MM.1S (cell line): ENCODE results near the gene GLI1.

Experiments
- DNase-seq: peaks from one replicate; pipeline ENCODE4 v3.0.0-alpha.2; 2015
- H2AFZ ChIP-seq: fragments of 300-600 bp; sonication (generic); 2 replicates; pipeline ENCODE4 v1.6.0; 2016; ENCODE audit warnings: antibody characterized with exemption, low read length
- H3F3A ChIP-seq: fragments of 300-600 bp; sonication (generic); 2 replicates; pipeline ENCODE4 v1.6.1; 2016; ENCODE audit warnings: mild to moderate bottlenecking, antibody characterized with exemption, low read length, moderate library complexity, mixed read lengths; ENCODE audit not compliant: insufficient read depth
- H3K27ac ChIP-seq: fragments of 300-600 bp; sonication (generic); 2 replicates; pipeline ENCODE4 v1.5.1; 2016; ENCODE audit warnings: mild to moderate bottlenecking, low read length
- H3K27me3 ChIP-seq: fragments of 300-600 bp; sonication (generic); replicated peaks from 2 replicates; pipeline ENCODE4 v1.6.0; 2016; ENCODE audit warnings: low read length; ENCODE audit not compliant: insufficient read depth
- H3K36me3 ChIP-seq: fragments of 300-600 bp; sonication (generic); replicated peaks from 2 replicates; pipeline ENCODE4 v1.6.1; 2016; ENCODE audit warnings: mild to moderate bottlenecking, low read length, mixed read lengths; ENCODE audit not compliant: insufficient read depth
- H3K4me1 ChIP-seq: fragments of 300-600 bp; sonication (generic); 2 replicates; pipeline ENCODE4 v1.6.1; 2016; ENCODE audit warnings: low read length, mixed read lengths
- H3K4me2 ChIP-seq: fragments of 300-600 bp; sonication (generic); 2 replicates; pipeline ENCODE4 v1.6.0; 2016; ENCODE audit warnings: low read depth, low read length
- H3K4me3 ChIP-seq: fragments of 300-600 bp; sonication (generic); 2 replicates; pipeline ENCODE4 v1.5.1; 2016; ENCODE audit warnings: low read length, mixed read lengths
- H3K79me2 ChIP-seq: fragments of 300-600 bp; sonication (generic); 2 replicates; pipeline ENCODE4 v1.6.1; 2016; ENCODE audit warnings: mixed run types, low read length, mixed read lengths
- H3K9ac ChIP-seq: fragments of 300-600 bp; sonication (generic); 2 replicates; pipeline ENCODE4 v1.6.1; 2016; ENCODE audit warnings: low read length, mixed read lengths
- H3K9me2 ChIP-seq: fragments of 300-600 bp; sonication (generic); replicated peaks from 2 replicates; pipeline ENCODE4 v1.6.1; 2016; ENCODE audit warnings: mild to moderate bottlenecking, low read length, mixed read lengths; ENCODE audit not compliant: insufficient read depth
- H3K9me3 ChIP-seq: fragments of 300-600 bp; sonication (generic); replicated peaks from 2 replicates; pipeline ENCODE4 v1.6.1; 2016; ENCODE audit warnings: mild to moderate bottlenecking, low read length, mixed read lengths; ENCODE audit not compliant: insufficient read depth
- H4K20me1 ChIP-seq: fragments of 300-600 bp; sonication (generic); 2 replicates; pipeline ENCODE4 v1.6.1; 2016; ENCODE audit warnings: mild to moderate bottlenecking, low read length, moderate library complexity, mixed read lengths; ENCODE audit not compliant: insufficient read depth
- EZH2 ChIP-seq: fragments of 300-600 bp; sonication (generic); optimal IDR thresholded peaks from 2 replicates; pipeline ENCODE3; 2017; ENCODE audit warnings: low read depth, mild to moderate bottlenecking, antibody characterized with exemption, low read length, mixed read lengths
- EZH2phosphoT487 ChIP-seq: fragments of 300-600 bp; sonication (generic); IDR thresholded peaks from 2 replicates; pipeline ENCODE4 v1.6.1; 2018; ENCODE audit warnings: antibody characterized with exemption, low read length
- TF ChIP-seq, protein P1 (sequence below): fragments of 300-600 bp; sonication (generic); IDR thresholded peaks from 2 replicates; pipeline ENCODE4 v1.5.1; 2016; ENCODE audit warnings: antibody characterized with exemption, low read length, mixed read lengths

Gene GLI1

DNA sequence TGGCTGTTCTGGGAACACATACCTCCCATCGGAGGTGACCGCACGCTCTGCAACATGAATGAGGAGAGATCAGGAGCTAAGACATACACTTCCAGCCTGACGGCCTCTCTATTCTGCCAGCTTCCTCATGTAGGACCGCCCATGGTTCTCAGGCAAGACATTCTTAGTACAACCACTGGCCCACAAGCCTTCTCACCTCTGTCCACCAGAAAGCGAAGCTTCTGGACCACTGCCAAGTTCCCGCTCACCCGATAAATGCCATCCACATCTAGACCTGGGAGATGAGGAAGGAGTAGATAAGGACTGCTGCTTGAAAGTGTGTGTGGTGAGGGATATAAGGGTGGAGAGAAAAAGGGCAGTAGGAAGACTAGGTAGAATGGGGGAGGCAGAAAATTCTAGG is 14.8 kb downstream of the GLI1 start:
- Histone ChIP-seq H3K79me2 (no peaks in the 10 kb centered on the region), H3K4me3 (no peak overlapping the region), H2AFZ (no peak overlapping the region), H3K9ac (no peak overlapping the region), H3K4me1 (peaks cover 8% of the 10 kb centered on the region; the same call in 1 of the 2 replicates), H3K9me3 (no peaks in the 10 kb centered on the region), H4K20me1 (no peaks in the 10 kb centered on the region), H3K36me3 (no peaks in the 10 kb centered on the region), H3K4me2 (no peak overlapping the region), H3F3A (no peaks in the 10 kb centered on the region), H3K27me3 (no peaks in the 10 kb centered on the region), H3K9me2 (no peaks in the 10 kb centered on the region), H3K27ac (no peak overlapping the region)
- TF ChIP-seq EZH2 (no peak), EZH2phosphoT487 (no peak)
- TF ChIP-seq, protein P1, sequence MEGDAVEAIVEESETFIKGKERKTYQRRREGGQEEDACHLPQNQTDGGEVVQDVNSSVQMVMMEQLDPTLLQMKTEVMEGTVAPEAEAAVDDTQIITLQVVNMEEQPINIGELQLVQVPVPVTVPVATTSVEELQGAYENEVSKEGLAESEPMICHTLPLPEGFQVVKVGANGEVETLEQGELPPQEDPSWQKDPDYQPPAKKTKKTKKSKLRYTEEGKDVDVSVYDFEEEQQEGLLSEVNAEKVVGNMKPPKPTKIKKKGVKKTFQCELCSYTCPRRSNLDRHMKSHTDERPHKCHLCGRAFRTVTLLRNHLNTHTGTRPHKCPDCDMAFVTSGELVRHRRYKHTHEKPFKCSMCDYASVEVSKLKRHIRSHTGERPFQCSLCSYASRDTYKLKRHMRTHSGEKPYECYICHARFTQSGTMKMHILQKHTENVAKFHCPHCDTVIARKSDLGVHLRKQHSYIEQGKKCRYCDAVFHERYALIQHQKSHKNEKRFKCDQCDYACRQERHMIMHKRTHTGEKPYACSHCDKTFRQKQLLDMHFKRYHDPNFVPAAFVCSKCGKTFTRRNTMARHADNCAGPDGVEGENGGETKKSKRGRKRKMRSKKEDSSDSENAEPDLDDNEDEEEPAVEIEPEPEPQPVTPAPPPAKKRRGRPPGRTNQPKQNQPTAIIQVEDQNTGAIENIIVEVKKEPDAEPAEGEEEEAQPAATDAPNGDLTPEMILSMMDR = no peak
- DNase-seq = no peak

DNA sequence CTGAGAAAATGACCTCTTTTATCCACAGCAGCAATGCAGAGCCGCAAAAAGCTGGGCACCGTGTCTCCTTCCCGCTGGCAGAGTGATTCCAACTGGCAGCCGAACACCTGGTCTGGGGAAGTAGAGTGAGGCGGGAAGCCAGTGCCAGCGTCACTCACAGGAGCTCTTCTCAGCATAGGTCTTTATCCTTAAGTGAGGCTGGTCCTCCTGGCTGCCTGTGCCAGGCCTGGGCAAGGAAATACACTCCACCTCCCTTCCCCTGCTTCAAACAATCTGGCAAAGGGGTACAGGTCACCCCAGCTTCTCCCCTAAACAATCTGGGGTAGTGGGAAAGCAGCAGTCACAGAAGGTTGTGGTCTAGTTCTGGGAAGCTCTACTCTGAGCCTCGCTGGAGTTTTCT is 15.3 kb downstream of the GLI1 start:
- Histone ChIP-seq H4K20me1 (no peaks in the 10 kb centered on the region), H2AFZ (no peak overlapping the region), H3K9me3 (no peaks in the 10 kb centered on the region), H3F3A (no peaks in the 10 kb centered on the region), H3K9me2 (no peaks in the 10 kb centered on the region), H3K4me2 (no peak overlapping the region), H3K79me2 (no peaks in the 10 kb centered on the region), H3K4me3 (no peak overlapping the region), H3K9ac (no peak overlapping the region), H3K27ac (no peak overlapping the region), H3K36me3 (no peaks in the 10 kb centered on the region), H3K4me1 (peaks cover 8% of the 10 kb centered on the region; the same call in 1 of the 2 replicates), H3K27me3 (no peaks in the 10 kb centered on the region)
- DNase-seq = no peak
- no peak for TF ChIP-seq EZH2phosphoT487
- TF ChIP-seq, protein P1 = no peak

DNA sequence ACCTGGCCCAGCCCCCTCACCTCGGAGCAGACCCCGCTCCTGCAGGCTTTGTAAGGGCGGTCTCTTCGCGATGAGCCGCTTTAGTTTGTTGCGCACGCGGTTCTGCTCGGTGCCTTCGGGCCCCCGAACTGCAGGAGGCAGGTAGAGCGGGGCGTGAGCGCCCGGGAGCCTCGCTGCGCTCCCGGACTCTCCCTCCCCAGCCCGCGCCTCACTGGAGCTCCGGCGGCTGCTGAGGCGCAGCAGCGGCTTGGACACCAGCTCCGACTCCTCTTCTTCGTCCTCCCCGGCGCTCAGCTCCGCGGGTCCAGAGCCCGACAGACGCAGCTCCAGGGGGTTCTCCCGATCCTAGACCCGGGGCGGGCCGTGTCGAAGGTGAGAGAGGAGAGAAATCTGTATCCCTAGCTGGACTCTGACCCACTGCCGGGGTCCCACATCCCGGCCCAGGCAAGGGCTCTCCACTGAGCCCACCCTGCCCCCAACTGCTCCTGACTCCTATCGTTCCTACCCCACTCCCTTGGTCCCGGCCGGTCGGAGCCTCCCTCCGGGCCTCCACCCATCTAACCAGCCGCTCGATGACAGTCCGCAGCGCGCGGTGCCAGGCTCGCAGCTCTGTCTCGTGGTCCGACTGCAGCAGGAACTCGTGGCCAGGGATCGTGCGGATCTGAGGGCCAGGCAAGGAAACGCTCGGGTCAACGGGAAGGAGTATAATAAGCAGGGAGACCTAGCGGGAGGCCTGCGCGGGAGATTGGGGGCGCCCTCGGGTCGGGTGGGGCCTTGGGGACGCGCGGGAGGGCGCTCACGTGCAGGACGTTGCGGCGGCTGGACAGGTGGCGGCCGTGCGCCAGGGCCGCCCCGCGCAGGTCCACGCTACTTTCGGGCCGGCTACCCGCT is 15.9 kb downstream of the GLI1 start:
- Histone ChIP-seq H3K4me2 (no peak overlapping the region), H2AFZ (no peak overlapping the region), H3K9me2 (no peaks in the 10 kb centered on the region), H4K20me1 (no peaks in the 10 kb centered on the region), H3K4me3 (no peak overlapping the region), H3F3A (no peaks in the 10 kb centered on the region), H3K27ac (no peak overlapping the region), H3K36me3 (no peaks in the 10 kb centered on the region), H3K27me3 (no peaks in the 10 kb centered on the region), H3K4me1 (peaks cover 8% of the 10 kb centered on the region; the same call in 1 of the 2 replicates), H3K9ac (no peak overlapping the region), H3K79me2 (no peaks in the 10 kb centered on the region), H3K9me3 (no peaks in the 10 kb centered on the region)
- TF ChIP-seq EZH2 = no peak
- no peak for TF ChIP-seq EZH2phosphoT487
- TF ChIP-seq, protein P1 = no peak
- no peak for DNase-seq
